ENCODE data around the gene MGST2.

Gene MGST2

GRCh38 chr4:139738846-139739613, 73.4 kb downstream of the MGST2 start:
- DNase-seq (ENCODE audit: low read depth) = no peak

- no peak for DNase-seq (ENCODE audit: low read depth)
Measured at GRCh38 chr4:139740121-139740520, 74.5 kb downstream of the MGST2 start.

GRCh38 chr4:139740531-139741041, 75.0 kb downstream of the MGST2 start:
- DNase-seq (ENCODE audit: low read depth) = no peak

- no peak for DNase-seq (ENCODE audit: low read depth)
Measured at GRCh38 chr4:139743027-139743426, 77.4 kb downstream of the MGST2 start.

- DNase-seq (ENCODE audit: low read depth) = no peak
Measured at GRCh38 chr4:139744232-139744631, 78.6 kb downstream of the MGST2 start.

GRCh38 chr4:139745111-139745639, 79.6 kb downstream of the MGST2 start:
- no peak for DNase-seq (ENCODE audit: low read depth)

GRCh38 chr4:139746431-139747171, 81.0 kb downstream of the MGST2 start:
- no peak for DNase-seq (ENCODE audit: low read depth)

GRCh38 chr4:139749338-139749737, 83.7 kb downstream of the MGST2 start:
- DNase-seq (ENCODE audit: low read depth) = no peak

- DNase-seq (ENCODE audit: low read depth) = no peak
Measured at GRCh38 chr4:139749835-139750498, 84.3 kb downstream of the MGST2 start.

GRCh38 chr4:139753686-139754085, 88.1 kb downstream of the MGST2 start:
- DNase-seq (ENCODE audit: low read depth) = no peak

Data from stimulated activated CD8-positive, alpha-beta memory T cell treated with anti-CD3 and anti-CD28 coated beads, Interleukin-15, amount 100 ng/mL, for 24 hours (primary cell).